Peyer's patch (tissue), 4 donors: Measurements from ENCODE around the gene SERPINF2.

Experiments used
- CTCF ChIP-seq, 6 experiments: fragments of 450-650 bp in 4 of 6; fragments of 200-600 bp in 2 of 6; sonication (generic) in 1 of 6; IDR thresholded peaks; one replicate each; pipeline ENCODE4 v1.5.1; 2017 to 2019; ENCODE audit warnings: antibody characterized with exemption in 6 of 6, mild to moderate bottlenecking in 3 of 6, moderate library complexity in 1 of 6
- POLR2A ChIP-seq, 2 donors: fragments of 450-650 bp; IDR thresholded peaks; one replicate each; pipeline ENCODE4 v1.5.1; 2017; ENCODE audit warnings: antibody characterized with exemption in 2 of 2, mild to moderate bottlenecking in 2 of 2, moderate library complexity in 2 of 2

DNA sequence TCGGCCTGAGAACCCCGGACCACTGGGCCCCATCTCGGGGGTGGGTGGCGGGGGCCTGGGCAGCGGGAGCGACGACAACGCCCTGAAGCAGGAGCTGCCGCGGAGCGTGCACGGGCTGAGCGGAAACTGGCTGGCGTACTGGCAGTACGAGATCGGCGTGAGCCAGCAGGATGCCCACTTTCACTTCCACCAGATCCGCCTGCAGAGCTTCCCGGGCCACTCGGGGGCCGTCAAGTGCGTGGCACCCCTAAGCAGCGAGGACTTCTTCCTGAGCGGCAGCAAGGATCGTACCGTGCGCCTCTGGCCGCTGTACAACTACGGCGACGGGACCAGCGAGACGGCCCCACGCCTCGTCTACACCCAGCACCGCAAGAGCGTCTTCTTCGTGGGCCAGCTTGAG is 8.9 kb upstream of the SERPINF2 start:
- TF ChIP-seq POLR2A (IDR thresholded peaks at IDR 0.05), result no peak
- TF ChIP-seq CTCF (IDR thresholded peaks at IDR 0.05), result no peak
